GM23338 (cell line): ENCODE measurements around the gene SH3BP5. TPM values are rescaled to one million over a fixed set of nuclear protein-coding genes. Genes with fewer than 3 reads are reported as not detected.
"Not testable (repeated sequence)": the region's sequence is repeated elsewhere in the genome, so short reads cannot be mapped to it uniquely, and the experiment has no call there.

Experiments
- ATAC-seq: fragments of 200-7000 bp; cut with Tn5 transposase; 3 replicates; pipeline ENCODE4 v1.9.1; 2020
- DNase-seq: peaks from one replicate; pipeline ENCODE4 v3.0.0-alpha.2; 2015; ENCODE audit warnings: low spot score
- H2AFZ ChIP-seq: fragments of 200-600 bp; sonication (generic); 2 replicates; pipeline ENCODE4 v1.8.0; 2016; ENCODE audit warnings: antibody characterized with exemption, mild to moderate bottlenecking, moderate library complexity
- H3F3A ChIP-seq: fragments of 200-600 bp; sonication (generic); replicated peaks from 2 replicates; pipeline ENCODE4 v1.8.0; 2017; ENCODE audit warnings: antibody characterized with exemption, mixed run types, low read depth
- H3K27ac ChIP-seq: fragments of 200-600 bp; sonication (generic); 2 replicates; pipeline ENCODE4 v1.6.1; 2016; ENCODE audit warnings: low read depth
- H3K27me3 ChIP-seq: fragments of 200-600 bp; sonication (generic); 2 replicates; pipeline ENCODE4 v1.8.0; 2016; ENCODE audit warnings: mild to moderate bottlenecking, mixed run types, moderate library complexity; ENCODE audit not compliant: insufficient read depth
- H3K36me3 ChIP-seq: fragments of 200-600 bp; sonication (generic); 2 replicates; pipeline ENCODE4 v1.8.0; 2016; ENCODE audit warnings: mild to moderate bottlenecking; ENCODE audit not compliant: insufficient read depth
- H3K4me1 ChIP-seq: fragments of 200-600 bp; sonication (generic); 2 replicates; pipeline ENCODE4 v1.8.0; 2016; ENCODE audit warnings: mild to moderate bottlenecking, moderate library complexity; ENCODE audit not compliant: insufficient read depth
- H3K4me2 ChIP-seq: fragments of 200-600 bp; sonication (generic); 2 replicates; pipeline ENCODE4 v1.7.1; 2017; ENCODE audit warnings: mixed run types
- H3K4me3 ChIP-seq: fragments of 200-600 bp; sonication (generic); 2 replicates; pipeline ENCODE4 v1.6.1; 2016; ENCODE audit warnings: mixed run types
- H3K79me2 ChIP-seq: fragments of 200-600 bp; sonication (generic); replicated peaks from 2 replicates; pipeline ENCODE4 v1.8.0; 2017; ENCODE audit warnings: mild to moderate bottlenecking; ENCODE audit not compliant: insufficient read depth
- H3K9me2 ChIP-seq: fragments of 200-600 bp; sonication (generic); 2 replicates; pipeline ENCODE4 v1.8.0; 2017; ENCODE audit not compliant: insufficient read depth
- H4K20me1 ChIP-seq: fragments of 200-600 bp; sonication (generic); replicated peaks from 2 replicates; pipeline ENCODE4 v1.8.0; 2017; ENCODE audit warnings: mild to moderate bottlenecking; ENCODE audit not compliant: insufficient read depth
- H3K27ac Mint-ChIP-seq: 2 replicates; pipeline ENCODE4 v1.8.0; 2020; ENCODE audit warnings: inconsistent platforms, mild to moderate bottlenecking, moderate library complexity, mixed read lengths
- H3K27me3 Mint-ChIP-seq: 3 replicates; pipeline ENCODE4 v1.8.0; 2022; ENCODE audit warnings: low read depth, mild to moderate bottlenecking, moderate library complexity, mixed read lengths, inconsistent platforms; ENCODE audit not compliant: insufficient read depth, poor library complexity
- H3K36me3 Mint-ChIP-seq: 3 replicates; pipeline ENCODE4 v1.8.0; 2021; ENCODE audit warnings: low read depth, mild to moderate bottlenecking, inconsistent platforms, moderate library complexity, mixed read lengths
- H3K4me1 Mint-ChIP-seq: 3 replicates; pipeline ENCODE4 v1.8.0; 2020; ENCODE audit warnings: mild to moderate bottlenecking, inconsistent platforms, mixed read lengths
- H3K4me3 Mint-ChIP-seq: 3 replicates; pipeline ENCODE4 v1.8.0; 2021; ENCODE audit warnings: moderate library complexity, mild to moderate bottlenecking, inconsistent platforms, mixed read lengths
- H3K9me3 Mint-ChIP-seq: 3 replicates; pipeline ENCODE4 v1.8.0; 2020; ENCODE audit warnings: moderate library complexity, mild to moderate bottlenecking, inconsistent platforms, mixed read lengths
- EZH2 ChIP-seq: fragments of 200-600 bp; sonication (generic); IDR thresholded peaks from one replicate; pipeline ENCODE4 v1.8.0; 2017; ENCODE audit warnings: antibody characterized with exemption, mild to moderate bottlenecking, low read depth; ENCODE audit not compliant: unreplicated experiment
- polyA plus RNA-seq: library from polyadenylated mRNA; unstranded; fragments of >200 nt; fragmentation: Nextera tagmentation; extraction: Ambion mirVana; gene quantifications from 2 replicates; pipeline ENCODE4 v1.2.1, GENCODE V29; 2016
- total RNA-seq: library from RNA; depleted of rRNA; stranded (reverse); fragments of >200 nt; shearing (Covaris generic); gene quantifications from 2 replicates; pipeline ENCODE4 v1.2.3, GENCODE V29; 2014
- TF ChIP-seq, protein P1 (sequence below), 2 experiments: fragments of 200-600 bp in 1 of 2; sonication (generic) in 1 of 2; conservative IDR thresholded peaks; 2 replicates each; pipeline versions ENCODE4 v1.5.1 to v1.6.1; 2016 to 2017; ENCODE audit warnings: antibody characterized with exemption in 2 of 2, low read depth in 2 of 2, mild to moderate bottlenecking in 2 of 2, moderate library complexity in 1 of 2
- TF ChIP-seq, protein P2 (sequence below): IDR thresholded peaks from one replicate; pipeline ENCODE4 v1.6.1; 2018; ENCODE audit warnings: antibody characterized with exemption; ENCODE audit not compliant: unreplicated experiment

SH3BP5 gene
- total and polyA plus RNA-seq, 2 experiments from 2014 or later = 5.8 to 9.1 TPM

DNA sequence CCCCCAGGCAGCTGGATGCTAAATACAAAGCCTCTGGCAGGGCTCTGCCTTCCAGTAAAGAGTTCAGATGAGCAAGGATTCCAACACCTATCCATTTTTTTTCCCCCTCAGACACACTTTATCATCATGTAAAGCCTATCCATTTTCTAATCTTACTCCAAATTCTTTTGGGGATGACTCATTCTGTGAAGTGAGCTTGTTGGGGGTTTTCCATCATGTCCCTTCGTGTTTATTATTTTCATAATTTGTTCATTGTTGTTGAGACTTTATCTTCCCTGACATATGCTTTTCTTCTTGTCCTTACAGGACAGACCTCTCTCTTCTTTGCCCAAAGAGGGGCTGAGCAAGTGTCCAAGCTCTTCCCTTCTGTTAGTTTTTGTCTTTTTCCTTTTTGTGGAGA is 34.7 kb upstream of the SH3BP5 start (continued):
- TF ChIP-seq, protein P1, sequence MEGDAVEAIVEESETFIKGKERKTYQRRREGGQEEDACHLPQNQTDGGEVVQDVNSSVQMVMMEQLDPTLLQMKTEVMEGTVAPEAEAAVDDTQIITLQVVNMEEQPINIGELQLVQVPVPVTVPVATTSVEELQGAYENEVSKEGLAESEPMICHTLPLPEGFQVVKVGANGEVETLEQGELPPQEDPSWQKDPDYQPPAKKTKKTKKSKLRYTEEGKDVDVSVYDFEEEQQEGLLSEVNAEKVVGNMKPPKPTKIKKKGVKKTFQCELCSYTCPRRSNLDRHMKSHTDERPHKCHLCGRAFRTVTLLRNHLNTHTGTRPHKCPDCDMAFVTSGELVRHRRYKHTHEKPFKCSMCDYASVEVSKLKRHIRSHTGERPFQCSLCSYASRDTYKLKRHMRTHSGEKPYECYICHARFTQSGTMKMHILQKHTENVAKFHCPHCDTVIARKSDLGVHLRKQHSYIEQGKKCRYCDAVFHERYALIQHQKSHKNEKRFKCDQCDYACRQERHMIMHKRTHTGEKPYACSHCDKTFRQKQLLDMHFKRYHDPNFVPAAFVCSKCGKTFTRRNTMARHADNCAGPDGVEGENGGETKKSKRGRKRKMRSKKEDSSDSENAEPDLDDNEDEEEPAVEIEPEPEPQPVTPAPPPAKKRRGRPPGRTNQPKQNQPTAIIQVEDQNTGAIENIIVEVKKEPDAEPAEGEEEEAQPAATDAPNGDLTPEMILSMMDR (conservative IDR thresholded peaks at IDR 0.05; ENCODE audit: low read depth in 2 of 2) = no peak

DNA sequence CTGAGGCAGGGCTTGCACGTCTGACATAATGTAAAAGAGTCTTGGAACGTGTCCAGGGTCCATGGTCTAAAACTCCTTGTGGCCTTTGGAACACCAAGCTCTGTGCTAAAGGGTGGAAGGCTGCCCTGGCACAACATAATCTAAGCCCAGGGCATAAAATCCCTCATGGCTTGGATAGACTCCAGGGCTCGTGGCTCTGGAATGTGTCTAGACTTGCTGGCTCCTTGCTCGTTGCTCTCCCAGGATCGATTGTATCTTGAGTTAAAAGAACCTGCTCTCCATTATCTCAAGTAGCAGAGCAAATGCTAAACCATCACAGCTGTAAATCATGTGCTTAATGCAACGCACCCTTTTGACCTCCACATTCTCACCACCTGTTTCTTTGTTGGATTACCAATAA is 31.7 kb upstream of the SH3BP5 start:
- H3K4me3 Mint-ChIP-seq, H3K27ac ChIP-seq, H3K36me3 ChIP-seq, H3K79me2 ChIP-seq, H3K27me3 Mint-ChIP-seq, H3K27ac Mint-ChIP-seq, H3K4me2 ChIP-seq, H3F3A ChIP-seq, ATAC-seq, H3K36me3 Mint-ChIP-seq, H3K9me3 Mint-ChIP-seq, DNase-seq, H3K9me2 ChIP-seq, H3K27me3 ChIP-seq, H2AFZ ChIP-seq, H3K4me3 ChIP-seq, H4K20me1 ChIP-seq: not testable (repeated sequence)
- H3K4me1 ChIP-seq = peaks cover 12% of the 10 kb centered on the region
- H3K4me1 Mint-ChIP-seq = peaks cover 20% of the 10 kb centered on the region

DNA sequence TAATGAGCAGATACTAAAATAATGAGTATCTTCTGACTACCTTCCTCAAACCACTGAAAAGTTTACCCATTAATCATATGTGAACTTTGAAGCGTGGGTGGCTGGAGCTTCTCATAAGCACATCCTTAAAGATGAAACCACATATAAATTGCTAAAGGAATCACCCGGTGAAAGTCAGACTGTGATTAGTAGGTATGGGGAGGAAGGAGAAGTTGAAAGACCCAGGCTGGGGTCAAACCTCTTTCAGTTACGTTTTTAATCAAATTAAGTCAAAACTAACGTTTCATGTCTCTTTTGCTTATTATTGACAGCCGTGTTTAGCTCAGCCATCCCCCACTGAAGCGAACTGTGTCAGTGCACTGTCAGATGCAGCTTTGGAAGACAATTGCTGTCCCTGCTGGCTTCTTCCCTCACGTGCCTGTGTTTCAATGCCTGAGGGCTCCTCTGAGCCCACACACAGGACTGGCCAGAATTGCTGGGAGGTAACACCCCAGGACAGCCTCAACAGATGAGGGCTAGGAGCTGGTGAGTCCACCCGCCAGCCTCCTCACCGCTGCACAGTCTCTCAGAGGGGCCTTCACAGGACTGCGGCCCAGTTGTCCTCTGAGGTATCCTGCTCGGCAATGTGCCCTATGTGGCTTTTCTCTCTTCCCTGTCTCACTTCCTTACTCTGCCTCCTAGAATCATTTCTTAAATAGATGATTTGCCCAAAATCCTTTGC is 29.3 kb upstream of the SH3BP5 start:
- Mint-ChIP-seq H3K27me3 (peaks cover 4% of the 10 kb centered on the region), H3K27ac (no peak overlapping the region), H3K36me3 (no peaks in the 10 kb centered on the region), H3K4me1 (peaks cover 23% of the 10 kb centered on the region), H3K4me3 (no peak overlapping the region), H3K9me3 (no peaks in the 10 kb centered on the region; the same call in 2 of the 3 replicates)
- DNase-seq (no peak), ATAC-seq (peak; percentile 81)
- peaks cover 18% of the 10 kb centered on the region for H3K4me1 ChIP-seq
- TF ChIP-seq, protein P1 (conservative IDR thresholded peaks at IDR 0.05; ENCODE audit: low read depth in 2 of 2) = no peak
- no peak for TF ChIP-seq EZH2
- TF ChIP-seq, protein P2, sequence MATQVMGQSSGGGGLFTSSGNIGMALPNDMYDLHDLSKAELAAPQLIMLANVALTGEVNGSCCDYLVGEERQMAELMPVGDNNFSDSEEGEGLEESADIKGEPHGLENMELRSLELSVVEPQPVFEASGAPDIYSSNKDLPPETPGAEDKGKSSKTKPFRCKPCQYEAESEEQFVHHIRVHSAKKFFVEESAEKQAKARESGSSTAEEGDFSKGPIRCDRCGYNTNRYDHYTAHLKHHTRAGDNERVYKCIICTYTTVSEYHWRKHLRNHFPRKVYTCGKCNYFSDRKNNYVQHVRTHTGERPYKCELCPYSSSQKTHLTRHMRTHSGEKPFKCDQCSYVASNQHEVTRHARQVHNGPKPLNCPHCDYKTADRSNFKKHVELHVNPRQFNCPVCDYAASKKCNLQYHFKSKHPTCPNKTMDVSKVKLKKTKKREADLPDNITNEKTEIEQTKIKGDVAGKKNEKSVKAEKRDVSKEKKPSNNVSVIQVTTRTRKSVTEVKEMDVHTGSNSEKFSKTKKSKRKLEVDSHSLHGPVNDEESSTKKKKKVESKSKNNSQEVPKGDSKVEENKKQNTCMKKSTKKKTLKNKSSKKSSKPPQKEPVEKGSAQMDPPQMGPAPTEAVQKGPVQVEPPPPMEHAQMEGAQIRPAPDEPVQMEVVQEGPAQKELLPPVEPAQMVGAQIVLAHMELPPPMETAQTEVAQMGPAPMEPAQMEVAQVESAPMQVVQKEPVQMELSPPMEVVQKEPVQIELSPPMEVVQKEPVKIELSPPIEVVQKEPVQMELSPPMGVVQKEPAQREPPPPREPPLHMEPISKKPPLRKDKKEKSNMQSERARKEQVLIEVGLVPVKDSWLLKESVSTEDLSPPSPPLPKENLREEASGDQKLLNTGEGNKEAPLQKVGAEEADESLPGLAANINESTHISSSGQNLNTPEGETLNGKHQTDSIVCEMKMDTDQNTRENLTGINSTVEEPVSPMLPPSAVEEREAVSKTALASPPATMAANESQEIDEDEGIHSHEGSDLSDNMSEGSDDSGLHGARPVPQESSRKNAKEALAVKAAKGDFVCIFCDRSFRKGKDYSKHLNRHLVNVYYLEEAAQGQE = no peak
- H3K4me2 ChIP-seq = no peak overlapping the region
- H3K4me3 ChIP-seq = no peak overlapping the region
- H4K20me1 ChIP-seq = no peaks in the 10 kb centered on the region
- peak overlapping the region; percentile 61 for H2AFZ ChIP-seq
- no peaks in the 10 kb centered on the region for H3K27me3 ChIP-seq
- no peaks in the 10 kb centered on the region for H3F3A ChIP-seq
- no peaks in the 10 kb centered on the region for H3K79me2 ChIP-seq
- H3K36me3 ChIP-seq = no peaks in the 10 kb centered on the region
- H3K9me2 ChIP-seq = no peaks in the 10 kb centered on the region
- H3K27ac ChIP-seq = no peak overlapping the region
